ENCODE data around the gene LRIT3.

- TF ChIP-seq CTCF (IDR thresholded peaks at IDR 0.05; ENCODE audit: poor library complexity) (no peak), EZH2phosphoT487 (IDR thresholded peaks at IDR 0.05; ENCODE audit: low read depth, severe bottlenecking, unreplicated experiment) (no peak)
Measured at GRCh38 chr4:109879081-109879480, 31.2 kb downstream of the LRIT3 start.

All from hepatocyte (in vitro differentiated cells).